H7 (cell line): ENCODE results near the gene CFAP46. TPM values are rescaled to one million over a fixed set of nuclear protein-coding genes. Genes with fewer than 3 reads are reported as not detected.

Experiments
- DNase-seq: peaks from one replicate; pipeline ENCODE4 v3.0.0; 2012
- H3K27me3 ChIP-seq: 2 replicates; pipeline ENCODE4 v1.6.0; 2011; ENCODE audit warnings: mild to moderate bottlenecking, low read length; ENCODE audit not compliant: control insufficient read depth, insufficient read depth
- H3K36me3 ChIP-seq: replicated peaks from 2 replicates; pipeline ENCODE4 v1.5.1; 2011; ENCODE audit warnings: low read length; ENCODE audit not compliant: control insufficient read depth, insufficient read depth
- H3K4me3 ChIP-seq: 2 replicates; pipeline ENCODE4 v1.5.1; 2011; ENCODE audit warnings: low read depth, mild to moderate bottlenecking, control low read depth, low read length, moderate library complexity; ENCODE audit not compliant: insufficient read depth
- total RNA-seq: library from RNA; depleted of rRNA; stranded (reverse); fragments of >200 nt; shearing (Covaris generic); gene quantifications from 2 replicates; pipeline ENCODE4 v1.2.3, GENCODE V29; 2014

The CFAP46 gene
- total RNA-seq, 1 experiment from 2014 or later = 0.59 TPM

GRCh38 chr10:132983252-132984007, 41.1 kb upstream of the CFAP46 start:
- H3K27me3 ChIP-seq = no peaks in the 10 kb centered on the region
- no peak overlapping the region for H3K4me3 ChIP-seq
- no peaks in the 10 kb centered on the region for H3K36me3 ChIP-seq
- DNase-seq = no peak

GRCh38 chr10:132982301-132982989, 40.1 kb upstream of the CFAP46 start:
- DNase-seq = no peak
- Histone ChIP-seq H3K4me3 (no peak overlapping the region), H3K36me3 (no peaks in the 10 kb centered on the region), H3K27me3 (no peaks in the 10 kb centered on the region)

- Histone ChIP-seq H3K36me3 (no peaks in the 10 kb centered on the region), H3K4me3 (no peak overlapping the region), H3K27me3 (no peaks in the 10 kb centered on the region)
- DNase-seq = no peak
Observed at GRCh38 chr10:132981746-132982145, 39.4 kb upstream of the CFAP46 start.

- Histone ChIP-seq H3K36me3 (no peaks in the 10 kb centered on the region), H3K4me3 (no peak overlapping the region), H3K27me3 (no peaks in the 10 kb centered on the region)
- DNase-seq = no peak
Observed at GRCh38 chr10:132981173-132981555, 38.8 kb upstream of the CFAP46 start.

- no peaks in the 10 kb centered on the region for H3K27me3 ChIP-seq
Observed at GRCh38 chr10:132980426-132981172, 38.2 kb upstream of the CFAP46 start.

GRCh38 chr10:132979491-132980425, 37.4 kb upstream of the CFAP46 start:
- H3K4me3 ChIP-seq = no peak overlapping the region
- H3K36me3 ChIP-seq = no peaks in the 10 kb centered on the region
- no peak for DNase-seq
- H3K27me3 ChIP-seq = no peaks in the 10 kb centered on the region

More at GRCh38 chr10:132980426-132981172, 38.2 kb upstream of the CFAP46 start:
- no peaks in the 10 kb centered on the region for H3K36me3 ChIP-seq
- no peak for DNase-seq
- no peak overlapping the region for H3K4me3 ChIP-seq

GRCh38 chr10:132978542-132978941, 36.2 kb upstream of the CFAP46 start:
- no peak overlapping the region for H3K4me3 ChIP-seq
- DNase-seq = peak; percentile 42
- no peaks in the 10 kb centered on the region for H3K36me3 ChIP-seq
- no peaks in the 10 kb centered on the region for H3K27me3 ChIP-seq

- H3K27me3 ChIP-seq = no peaks in the 10 kb centered on the region
- no peak overlapping the region for H3K4me3 ChIP-seq
- H3K36me3 ChIP-seq = no peaks in the 10 kb centered on the region
- peak; percentile 79 for DNase-seq
Observed at GRCh38 chr10:132977807-132978206, 35.4 kb upstream of the CFAP46 start.

- Histone ChIP-seq H3K36me3 (no peaks in the 10 kb centered on the region), H3K4me3 (no peak overlapping the region), H3K27me3 (no peaks in the 10 kb centered on the region)
- DNase-seq = no peak
Observed at GRCh38 chr10:132977076-132977475, 34.7 kb upstream of the CFAP46 start.

- Histone ChIP-seq H3K36me3 (no peaks in the 10 kb centered on the region), H3K27me3 (no peaks in the 10 kb centered on the region), H3K4me3 (no peak overlapping the region)
- no peak for DNase-seq
Observed at GRCh38 chr10:132975831-132976682, 33.7 kb upstream of the CFAP46 start.

- Histone ChIP-seq H3K27me3 (no peaks in the 10 kb centered on the region), H3K4me3 (no peak overlapping the region), H3K36me3 (no peaks in the 10 kb centered on the region)
- no peak for DNase-seq
Observed at GRCh38 chr10:132974886-132975830, 32.8 kb upstream of the CFAP46 start.

GRCh38 chr10:132974249-132974796, 32.0 kb upstream of the CFAP46 start:
- H3K27me3 ChIP-seq = no peaks in the 10 kb centered on the region
- no peaks in the 10 kb centered on the region for H3K36me3 ChIP-seq
- DNase-seq = peak; percentile 61
- H3K4me3 ChIP-seq = no peak overlapping the region
